IPS-11a (cell line): ENCODE results near the gene HSD17B4.
"Not testable (repeated sequence)": the region's sequence is repeated elsewhere in the genome, so short reads cannot be mapped to it uniquely, and the experiment has no call there.

ENCODE experiments used
- H3K4me3 ChIP-seq: one replicate; pipeline ENCODE4 v1.5.1; 2013; ENCODE audit warnings: low read depth, low read length, control low read depth

Gene HSD17B4, protein sequence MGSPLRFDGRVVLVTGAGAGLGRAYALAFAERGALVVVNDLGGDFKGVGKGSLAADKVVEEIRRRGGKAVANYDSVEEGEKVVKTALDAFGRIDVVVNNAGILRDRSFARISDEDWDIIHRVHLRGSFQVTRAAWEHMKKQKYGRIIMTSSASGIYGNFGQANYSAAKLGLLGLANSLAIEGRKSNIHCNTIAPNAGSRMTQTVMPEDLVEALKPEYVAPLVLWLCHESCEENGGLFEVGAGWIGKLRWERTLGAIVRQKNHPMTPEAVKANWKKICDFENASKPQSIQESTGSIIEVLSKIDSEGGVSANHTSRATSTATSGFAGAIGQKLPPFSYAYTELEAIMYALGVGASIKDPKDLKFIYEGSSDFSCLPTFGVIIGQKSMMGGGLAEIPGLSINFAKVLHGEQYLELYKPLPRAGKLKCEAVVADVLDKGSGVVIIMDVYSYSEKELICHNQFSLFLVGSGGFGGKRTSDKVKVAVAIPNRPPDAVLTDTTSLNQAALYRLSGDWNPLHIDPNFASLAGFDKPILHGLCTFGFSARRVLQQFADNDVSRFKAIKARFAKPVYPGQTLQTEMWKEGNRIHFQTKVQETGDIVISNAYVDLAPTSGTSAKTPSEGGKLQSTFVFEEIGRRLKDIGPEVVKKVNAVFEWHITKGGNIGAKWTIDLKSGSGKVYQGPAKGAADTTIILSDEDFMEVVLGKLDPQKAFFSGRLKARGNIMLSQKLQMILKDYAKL

DNA sequence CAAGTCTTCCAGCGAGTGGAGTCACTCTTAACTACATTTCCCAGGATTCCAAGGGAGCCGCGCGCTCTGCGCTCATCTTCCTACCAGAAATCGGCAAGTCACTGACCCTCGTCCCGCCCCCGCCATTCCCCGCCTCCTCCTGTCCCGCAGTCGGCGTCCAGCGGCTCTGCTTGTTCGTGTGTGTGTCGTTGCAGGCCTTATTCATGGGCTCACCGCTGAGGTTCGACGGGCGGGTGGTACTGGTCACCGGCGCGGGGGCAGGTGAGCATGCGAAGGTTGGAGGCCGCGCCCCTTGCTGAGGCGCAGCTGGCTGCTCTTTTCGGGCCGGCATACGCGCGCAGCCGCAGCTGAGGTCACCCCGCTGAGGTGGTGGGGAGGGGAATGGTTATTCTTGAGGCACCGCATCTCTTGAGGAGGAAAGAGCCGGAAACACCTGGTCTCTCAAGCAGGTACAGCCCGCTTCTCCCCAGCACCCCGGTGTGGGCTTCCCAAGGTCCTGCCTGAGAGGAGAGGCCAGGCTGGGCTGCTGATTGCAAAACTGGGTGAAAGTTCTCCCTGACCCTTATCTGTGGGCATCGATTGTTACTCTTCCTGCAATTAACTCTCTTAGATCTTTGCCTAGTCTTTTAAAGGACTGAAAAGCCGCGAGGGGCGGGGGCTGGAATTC, at the start of gene HSD17B4:
Gene HSD17B4, plus strand, starts transcription at position 125 of the 667 bp plus-strand sequence. Its CDS starts 79 bp downstream, at position 204.
- H3K4me3 ChIP-seq: peak within 1 kb of the TSS; percentile 82

DNA sequence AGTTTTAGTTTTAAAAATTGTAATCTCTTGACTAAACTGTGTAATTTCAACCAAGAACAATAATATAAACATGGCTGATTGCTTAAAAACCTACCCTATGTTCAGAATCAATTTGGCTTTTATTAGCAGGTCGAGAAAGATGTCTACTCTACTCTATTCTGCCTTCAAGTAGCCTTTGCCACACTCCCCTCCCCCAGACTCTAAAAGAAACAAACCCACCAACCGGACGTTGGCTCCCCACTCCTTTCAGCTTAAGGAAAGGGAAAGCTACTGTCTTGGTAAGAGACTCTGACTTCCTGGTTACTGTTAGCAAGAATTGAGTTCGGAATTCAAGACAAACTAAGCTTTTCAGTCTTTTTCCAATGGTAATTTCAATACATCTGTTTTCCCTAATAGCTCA, 49.7 kb upstream of the HSD17B4 start:
- no peak overlapping the region for H3K4me3 ChIP-seq

DNA sequence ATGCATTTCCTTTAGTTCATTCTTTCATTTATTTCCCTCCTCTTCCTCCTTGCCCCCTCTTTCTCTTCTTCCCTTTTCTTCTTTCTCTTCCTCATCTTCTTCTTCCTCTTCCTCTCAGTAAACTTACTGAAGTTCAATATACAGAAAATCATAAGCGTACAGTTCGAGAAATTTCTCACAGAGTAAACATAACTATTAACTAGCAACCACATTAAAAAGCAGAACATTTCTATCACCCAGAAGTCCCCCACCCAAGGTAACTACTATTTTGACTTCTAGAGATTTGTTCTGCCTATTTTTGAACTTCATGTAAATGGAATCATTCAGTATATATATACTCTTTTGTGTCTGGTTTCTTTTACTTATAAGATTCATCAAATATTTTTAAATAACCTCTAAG, 48.3 kb upstream of the HSD17B4 start:
- H3K4me3 ChIP-seq: no peak overlapping the region

DNA sequence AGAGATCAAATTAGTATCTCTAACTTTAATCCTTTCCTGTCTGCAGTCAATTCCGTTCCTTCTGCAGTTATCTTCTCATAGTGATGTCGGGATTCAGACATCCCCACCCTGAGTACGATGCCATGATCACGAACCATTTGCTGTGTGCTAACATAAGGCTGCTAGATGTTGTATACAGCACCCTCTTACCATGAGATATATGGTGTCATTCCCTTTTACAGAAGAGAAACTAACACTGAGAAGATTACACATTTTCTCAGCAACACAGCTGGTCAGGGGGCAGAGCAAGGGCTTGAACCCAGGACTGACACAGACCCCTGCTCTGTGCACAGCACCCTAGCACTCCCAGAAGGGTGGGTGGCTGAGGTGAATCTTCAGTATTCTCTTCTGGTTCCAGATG, 46.9 kb upstream of the HSD17B4 start:
- H3K4me3 ChIP-seq: no peak overlapping the region

DNA sequence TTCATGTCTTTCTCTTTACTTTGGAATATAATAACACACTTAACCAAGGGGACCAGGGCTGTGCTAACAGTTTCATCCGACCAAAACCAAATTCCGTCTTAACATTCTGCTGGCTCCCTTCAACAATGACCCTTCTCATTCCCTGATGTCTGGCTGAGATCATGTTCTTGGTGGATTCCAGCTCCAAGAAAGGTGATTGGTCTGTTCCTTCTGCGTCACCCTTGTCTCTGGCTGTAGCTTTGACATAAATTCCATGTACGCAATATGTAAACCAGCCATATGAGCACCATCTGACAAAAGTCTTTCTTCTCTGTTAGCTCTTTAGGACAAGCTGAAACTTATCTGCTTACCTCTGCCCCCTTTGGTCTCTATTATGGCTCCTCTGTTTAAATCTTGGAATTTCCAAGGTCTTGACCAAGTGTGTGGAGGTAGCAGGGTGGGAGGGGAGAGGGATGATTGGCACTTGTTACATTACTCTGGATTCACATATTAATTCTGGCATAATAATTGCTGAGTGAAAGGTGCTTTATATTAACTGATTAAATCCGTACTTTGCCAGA, 45.7 kb upstream of the HSD17B4 start:
- no peak overlapping the region for H3K4me3 ChIP-seq

DNA sequence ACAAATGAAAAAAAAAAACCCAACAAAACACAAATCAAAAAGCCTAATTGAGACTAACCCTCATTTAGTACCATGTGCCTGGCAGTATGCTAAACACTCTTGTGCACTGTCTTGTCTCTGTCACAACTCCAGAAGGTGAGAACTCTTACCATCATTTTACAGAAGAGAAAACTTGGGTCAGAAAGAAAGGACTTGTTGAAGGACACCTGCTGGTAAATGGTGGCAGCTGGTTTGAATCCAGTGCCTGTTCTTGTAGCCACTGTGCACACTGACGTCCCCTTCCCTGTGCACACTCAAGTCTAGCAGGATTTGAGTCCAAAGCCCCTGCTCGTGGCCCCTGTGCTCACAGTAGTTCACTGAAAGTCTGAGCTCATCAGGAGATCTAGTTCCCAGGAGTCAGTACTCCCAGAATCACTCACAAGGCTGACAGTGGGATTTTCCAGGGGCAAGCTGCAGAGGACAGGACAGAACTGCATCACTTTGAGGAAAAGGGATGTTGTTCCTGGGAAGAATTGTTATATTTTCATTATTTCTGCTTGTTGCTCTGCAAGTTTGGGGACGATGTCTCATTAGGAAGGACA, 43.0 kb upstream of the HSD17B4 start:
- no peak overlapping the region for H3K4me3 ChIP-seq

DNA sequence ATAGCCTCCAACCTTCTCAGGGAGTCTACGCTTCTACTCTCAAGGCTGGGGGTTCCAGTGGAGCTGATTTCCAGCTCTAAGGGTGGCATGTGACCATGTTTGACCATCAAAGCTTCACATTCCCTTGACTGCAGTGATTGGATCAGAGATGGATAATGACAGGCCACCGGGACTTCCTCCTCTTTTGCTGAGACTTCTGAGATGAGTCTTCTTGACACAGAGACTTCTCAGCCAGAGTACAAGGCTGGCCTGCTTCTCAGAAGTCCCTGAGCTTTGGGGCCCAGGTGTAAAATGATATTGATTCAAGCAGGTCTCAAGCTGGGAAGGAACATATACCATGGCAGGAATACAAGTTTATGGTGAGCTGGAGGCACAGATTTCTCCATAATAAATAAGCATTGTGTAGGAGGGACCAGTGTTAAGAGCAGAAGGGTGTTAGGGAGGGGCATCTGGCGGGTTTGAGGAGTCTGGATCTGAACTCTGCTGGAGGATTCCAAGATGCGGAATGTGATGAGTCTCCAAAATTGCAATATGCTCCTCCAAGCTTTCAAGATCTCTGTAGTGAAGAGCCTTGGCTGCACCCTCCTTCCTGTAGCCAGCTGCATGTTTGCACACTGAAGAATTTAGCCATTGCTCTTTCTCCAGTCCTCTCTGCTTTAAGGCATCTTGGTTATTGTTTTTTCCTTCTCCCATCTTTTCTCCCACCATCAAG, 41.7 kb upstream of the HSD17B4 start:
- no peak overlapping the region for H3K4me3 ChIP-seq

DNA sequence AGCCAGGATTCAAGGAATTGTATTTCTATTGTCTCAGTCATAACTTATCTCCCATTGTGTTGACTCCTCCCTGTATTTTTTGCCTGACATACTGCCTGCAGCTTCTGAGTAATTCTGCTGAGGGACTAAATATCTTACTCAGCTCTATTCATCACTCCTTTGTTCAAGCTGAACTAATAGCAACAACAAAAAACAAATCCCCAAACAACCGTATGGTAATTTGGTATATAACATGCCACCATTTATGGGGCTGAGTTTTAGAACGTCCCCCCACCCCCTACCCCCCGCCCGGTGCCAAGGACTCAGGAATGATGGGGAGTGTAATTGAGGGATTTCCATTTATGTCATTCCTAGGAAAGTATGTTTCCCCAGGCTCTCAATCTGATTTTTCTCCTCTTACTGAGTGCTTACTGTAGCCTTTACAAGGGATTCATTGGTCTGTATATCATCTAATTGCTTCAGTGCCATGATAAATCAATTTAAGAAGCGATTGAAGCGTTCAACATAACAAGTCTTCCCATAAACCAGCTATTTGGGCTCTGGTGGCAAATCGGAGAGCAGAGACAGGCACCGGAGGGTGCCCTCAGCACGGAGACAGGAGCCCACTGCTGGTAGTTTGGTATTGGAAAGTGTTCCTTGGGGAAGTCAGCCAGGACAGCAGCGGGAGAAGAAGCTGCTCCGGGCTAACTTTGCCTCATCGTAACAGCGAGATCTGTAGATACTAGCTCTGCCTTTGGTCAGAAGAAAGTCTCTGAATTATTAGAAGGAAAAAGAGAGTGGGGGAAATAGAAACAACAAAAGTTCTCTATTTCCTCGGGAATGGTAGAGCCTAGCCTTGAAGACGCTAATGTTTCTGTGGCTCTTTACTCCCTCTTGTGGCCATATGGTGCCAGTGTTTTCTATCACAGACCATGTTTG, 40.7 kb upstream of the HSD17B4 start:
- peak overlapping the region; percentile 47 for H3K4me3 ChIP-seq

DNA sequence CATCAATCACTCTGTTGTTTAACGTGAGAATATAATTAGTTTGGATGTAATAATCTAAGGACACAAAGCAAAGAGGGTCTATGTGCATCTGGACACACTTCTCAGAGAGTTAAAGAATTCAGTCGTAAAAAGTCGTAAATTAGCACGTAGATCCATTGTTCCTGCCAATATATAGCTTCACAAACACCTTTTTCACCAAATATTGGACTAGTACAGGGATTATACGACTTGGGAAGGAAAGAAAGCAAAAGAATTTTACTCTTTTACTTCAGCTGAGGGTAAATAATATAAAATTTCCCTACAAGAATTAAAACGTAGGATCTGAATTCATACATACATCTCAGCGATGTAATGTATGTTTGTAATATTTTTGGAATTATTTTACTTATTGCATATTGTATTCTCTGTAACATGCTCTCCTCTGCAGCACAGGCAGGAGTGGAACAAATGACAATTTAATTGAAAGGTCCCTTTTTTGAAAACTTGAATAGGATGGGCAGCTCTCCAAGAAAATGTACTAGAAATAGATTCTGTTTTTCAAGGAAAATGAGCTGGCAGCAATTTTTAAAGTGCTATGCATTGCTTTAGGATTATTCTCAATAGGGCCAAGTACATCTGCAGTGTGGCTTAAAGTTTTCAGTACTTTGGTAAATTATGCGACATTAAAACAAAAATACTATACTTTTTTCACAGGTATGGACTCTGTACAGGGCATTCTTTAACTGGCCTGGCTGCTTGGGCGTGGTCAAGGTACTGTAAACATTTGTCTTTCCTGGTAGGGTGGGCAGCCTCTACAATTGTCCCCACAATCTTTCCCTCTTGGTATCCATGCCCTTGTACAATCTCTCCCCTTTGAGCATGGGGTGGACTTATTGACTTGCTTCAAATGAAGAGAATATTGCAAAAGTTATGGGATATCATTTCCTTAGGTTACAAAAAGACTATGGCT, 39.7 kb upstream of the HSD17B4 start:
- no peak overlapping the region for H3K4me3 ChIP-seq

DNA sequence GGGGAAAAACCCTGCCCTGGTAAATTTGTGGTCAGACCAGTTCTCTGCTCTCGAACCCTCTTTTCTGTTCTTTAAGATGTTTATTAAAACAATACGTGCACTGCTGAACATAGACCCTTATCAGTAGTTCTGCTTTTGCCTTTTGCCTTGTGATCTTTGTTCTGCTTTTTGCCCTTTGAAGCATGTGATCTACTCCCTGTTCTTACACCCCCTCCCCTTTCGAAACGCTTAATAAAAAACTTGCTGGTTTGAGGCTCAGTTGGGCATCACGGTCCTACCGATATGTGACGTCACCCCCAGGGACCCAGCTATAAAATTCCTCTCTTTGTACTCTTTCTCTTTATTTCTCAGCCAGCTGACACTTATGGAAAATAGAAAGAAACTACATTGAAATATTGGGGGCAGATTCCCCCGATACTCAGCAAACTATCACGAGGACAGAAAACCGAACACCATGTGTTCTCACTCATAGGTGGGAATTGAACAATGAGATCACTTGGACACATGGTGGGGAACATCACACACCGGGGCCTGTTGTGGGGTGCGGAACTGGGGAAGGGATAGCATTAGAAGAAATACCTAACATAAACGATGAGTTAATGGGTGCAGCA, 38.1 kb upstream of the HSD17B4 start:
- H3K4me3 ChIP-seq: not testable (repeated sequence)

DNA sequence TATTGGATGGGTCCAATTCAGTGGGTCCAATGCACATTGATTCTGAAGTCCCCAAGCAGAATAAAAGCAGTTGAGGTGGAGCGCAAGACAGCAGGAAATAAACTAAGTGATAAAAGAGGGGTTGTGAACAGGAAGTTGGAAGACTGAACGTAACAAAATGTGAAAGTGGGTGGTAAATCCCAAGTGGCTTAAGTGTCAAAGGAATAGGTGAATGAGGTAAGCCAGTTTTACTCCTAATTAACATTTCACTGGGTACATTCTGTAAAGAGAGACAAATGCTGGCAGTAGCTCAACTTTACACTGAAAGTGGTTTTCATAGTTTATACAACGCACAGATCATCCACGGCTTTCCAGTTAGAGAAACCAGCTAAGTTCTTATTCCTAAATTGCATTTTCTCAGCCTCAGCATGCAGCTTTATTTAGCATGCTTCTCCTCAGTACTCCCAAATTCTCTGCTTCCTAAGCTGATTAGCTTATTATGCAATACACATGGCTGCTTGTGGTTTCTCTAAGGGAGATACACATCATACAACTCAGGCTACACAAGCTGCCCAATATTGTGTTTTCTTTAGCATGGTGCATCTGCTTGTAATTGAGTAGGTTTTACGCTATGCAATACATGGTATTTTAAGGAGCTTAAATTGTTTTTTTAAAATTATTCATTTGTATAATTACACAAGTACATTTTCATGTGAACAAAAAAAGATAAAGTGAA, 34.2 kb upstream of the HSD17B4 start:
- H3K4me3 ChIP-seq: no peak overlapping the region

DNA sequence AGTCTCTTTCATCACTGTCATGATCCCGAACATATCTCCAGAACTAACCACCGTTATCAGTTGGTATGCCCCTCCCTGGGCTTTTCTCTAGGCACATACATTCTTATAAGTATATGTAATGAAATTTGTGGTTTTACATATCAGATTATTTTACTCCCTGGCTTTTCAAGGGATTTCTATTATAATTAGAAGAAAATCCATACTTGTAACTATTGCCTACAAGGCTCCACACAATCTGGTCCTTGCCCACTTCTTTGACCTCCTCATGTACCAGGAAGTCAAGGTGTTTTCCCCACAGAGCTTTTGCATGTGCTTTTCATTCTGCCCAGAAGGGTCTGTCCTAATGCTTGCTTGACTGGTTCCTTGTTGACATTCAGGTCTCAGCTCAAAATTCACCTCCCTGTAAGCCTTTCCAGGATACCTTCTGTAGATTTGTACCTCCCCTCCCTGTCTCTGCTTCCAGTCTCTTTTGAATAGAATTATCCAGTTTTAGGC, 33.6 kb upstream of the HSD17B4 start:
- no peak overlapping the region for H3K4me3 ChIP-seq

DNA sequence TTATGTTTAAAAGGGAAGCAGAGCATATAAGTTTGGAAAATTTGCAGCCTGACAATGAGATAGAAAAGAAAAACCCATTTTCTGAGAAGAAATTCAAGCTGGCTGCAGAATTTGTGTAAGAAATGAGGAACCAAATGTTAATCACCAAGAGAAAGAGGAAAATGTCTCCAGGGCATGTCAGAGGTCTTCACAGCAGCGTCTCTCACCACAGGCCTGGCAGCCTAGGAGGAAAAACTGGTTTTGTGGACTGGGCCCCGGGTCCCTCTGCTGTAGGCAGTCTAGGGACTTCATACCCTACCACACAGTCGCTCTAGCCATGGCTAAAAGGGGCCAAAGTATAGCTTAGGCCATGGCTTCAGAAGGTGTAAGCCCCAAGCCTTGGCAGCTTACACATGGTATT, 32.1 kb upstream of the HSD17B4 start:
- no peak overlapping the region for H3K4me3 ChIP-seq

DNA sequence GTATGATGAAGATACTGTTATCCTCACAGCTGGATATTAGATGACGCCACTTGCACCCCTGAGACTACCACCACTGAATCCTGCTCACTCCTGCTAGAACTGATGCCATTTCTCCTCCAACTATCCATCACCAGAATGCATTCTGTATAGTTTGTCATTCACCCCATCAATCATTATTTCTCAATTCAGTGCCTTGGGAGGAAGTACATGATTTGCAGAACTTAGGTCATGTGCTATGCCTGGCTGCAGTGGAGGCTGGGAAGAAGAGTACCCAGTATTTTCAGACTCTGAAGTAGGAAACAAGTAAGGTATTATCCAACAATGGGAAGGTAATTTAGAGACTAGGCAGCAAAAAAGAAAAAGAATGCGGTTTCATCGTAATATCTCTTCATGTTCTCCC, 26.2 kb upstream of the HSD17B4 start:
- no peak overlapping the region for H3K4me3 ChIP-seq

DNA sequence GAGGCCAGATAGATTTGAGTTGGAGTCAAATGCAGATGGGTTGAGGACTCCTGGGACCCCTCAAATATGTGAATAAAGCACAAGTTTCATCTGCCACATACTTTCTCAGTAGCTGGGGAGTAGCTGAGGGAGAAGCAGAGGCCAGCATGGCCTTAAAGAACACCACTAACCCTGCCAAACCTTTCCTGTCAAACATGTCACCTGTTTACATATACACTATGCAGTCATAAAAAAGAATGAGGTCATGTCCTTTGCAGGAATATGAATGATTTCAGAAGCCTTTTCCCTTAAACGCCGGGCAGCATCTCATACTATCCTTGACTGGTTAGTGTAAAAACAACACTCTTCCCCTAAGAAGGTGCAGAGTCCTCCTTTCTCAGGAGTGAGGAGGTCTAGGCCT, 25.2 kb upstream of the HSD17B4 start:
- H3K4me3 ChIP-seq: no peak overlapping the region

DNA sequence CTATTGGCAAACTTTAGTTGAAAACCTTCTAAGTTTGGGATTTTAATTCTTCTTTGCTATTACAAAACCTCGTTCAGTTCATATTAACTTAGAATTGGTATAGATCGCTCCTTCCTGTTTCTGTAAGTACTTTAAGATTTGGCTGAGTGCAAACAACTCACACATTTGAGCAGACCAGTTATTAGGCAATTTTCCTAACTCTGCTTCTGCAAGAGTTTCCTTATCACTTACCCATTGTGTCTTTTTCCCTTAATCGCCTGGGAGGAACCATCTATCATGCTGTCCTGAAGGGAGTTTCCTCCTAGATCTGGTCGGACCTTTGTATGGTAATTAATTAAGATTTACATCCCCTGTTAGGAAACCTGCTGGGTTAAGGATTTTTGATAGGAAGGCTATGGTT, 24.7 kb upstream of the HSD17B4 start:
- H3K4me3 ChIP-seq: not testable (repeated sequence)

DNA sequence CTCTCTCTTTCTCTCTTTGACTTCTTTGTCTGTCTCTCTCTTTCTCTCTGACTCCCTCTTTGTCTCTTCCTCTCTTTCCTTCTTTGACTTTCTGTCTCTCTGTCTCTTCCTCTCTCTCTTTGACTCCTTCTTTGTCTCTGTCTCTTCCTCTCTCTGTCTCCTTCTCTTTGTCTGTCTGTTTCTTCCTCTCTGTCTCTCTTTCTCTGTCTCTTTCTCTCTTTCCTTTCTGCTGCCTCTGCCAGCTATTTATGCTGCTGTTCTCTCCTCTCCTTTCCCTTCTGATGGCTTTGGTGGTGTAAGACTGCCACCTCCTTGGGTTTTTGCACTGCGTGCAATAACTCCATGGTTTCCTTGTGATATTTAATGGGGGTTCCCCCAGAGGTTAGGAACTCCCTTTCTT, 24.1 kb upstream of the HSD17B4 start:
- H3K4me3 ChIP-seq: not testable (repeated sequence)
